ENCODE data around the gene CDRT4.
"Not testable (repeated sequence)": the region's sequence is repeated elsewhere in the genome, so short reads cannot be mapped to it uniquely, and the experiment has no call there.

Gene CDRT4

DNA sequence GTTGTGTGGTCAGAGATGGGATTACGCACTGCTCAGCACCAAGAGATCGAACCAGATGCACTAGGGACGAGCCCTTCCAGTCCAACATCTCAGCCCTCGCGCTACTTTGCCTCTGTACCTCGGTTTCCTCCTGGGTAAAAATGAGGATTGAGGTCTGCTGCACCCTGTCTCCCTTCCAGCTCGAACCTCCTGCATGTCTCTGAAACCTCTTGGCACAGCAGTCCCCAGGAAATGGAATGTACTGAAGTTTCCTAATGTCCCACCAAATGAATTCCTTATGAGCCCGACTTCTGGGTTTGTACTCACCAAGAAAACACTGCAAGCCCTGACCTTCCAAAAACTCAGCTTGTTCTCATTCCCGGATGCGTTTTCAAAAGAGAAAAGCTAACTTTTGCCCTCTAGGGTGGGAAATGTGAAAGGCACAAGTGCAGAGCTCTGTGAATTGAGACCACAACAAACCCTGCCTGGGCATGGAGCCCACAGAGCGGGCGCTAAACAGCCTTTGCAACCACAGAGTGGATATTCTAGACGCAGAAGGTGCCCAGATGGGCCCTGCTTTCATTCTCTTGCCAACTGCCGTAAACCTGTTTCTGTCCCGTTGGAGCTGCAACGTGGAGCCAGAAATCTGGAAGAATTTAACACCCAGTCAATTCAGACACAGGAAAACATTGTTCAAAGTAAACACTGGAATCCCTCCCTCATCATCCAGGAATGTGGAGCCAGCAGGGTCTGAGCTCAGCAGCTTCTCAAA lies 10.3 kb downstream of the CDRT4 start:
- no peak for DNase-seq

DNA sequence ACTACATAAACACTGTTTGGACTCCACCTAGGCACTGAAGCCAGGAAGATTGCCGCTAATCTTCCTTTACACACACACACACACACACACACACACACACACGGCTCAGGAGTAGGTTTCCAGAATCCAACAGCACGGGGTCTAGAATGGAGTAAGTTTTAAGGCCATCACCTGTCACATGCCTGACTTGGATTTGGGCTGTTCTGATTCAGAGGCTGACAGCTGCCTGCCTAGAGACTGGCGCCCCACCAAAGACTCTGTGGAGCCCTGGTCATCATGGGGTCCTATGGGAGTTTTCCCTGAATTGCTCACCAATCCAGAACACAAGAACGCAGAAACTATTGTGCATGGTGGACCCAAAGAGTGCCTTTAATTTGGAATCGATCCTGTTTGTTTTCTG lies 10.9 kb downstream of the CDRT4 start:
- DNase-seq = no peak

DNA sequence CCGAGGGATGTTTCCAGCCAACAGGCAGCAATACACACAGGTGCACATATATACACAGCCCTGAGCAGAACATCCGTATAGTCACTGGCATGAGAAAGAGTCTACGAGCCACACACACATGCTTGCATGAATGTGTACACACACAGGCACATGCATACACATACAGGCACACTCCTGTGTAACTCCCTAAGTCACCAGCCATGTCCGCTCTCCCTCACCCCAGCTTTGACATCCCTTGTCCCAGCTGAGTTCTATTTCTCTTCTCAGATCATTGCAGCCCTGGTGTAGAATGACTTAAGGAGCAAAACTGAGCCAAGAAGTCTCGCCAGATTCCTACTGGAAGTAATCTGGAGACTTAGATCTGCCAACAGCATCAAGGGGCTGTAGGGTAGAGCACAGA lies 13.1 kb downstream of the CDRT4 start:
- DNase-seq = no peak

DNA sequence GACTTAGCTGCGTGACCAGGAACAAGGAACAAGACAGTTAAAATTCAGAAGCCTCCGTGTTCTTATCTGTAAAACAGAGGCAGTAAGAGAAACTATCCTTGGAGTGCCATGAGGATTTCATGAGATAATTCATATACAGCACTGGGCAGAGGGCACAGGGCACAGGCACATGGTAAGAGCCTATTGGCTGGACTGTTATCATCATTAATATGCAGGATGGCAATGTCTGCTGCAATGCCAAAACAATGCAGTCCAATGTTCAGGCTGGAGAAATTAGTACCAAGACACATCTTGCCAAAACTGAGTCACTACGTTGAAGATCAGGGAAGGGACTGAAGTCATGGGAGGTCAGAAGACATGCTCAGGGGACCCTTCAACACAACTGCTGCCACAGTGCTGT lies 13.6 kb downstream of the CDRT4 start:
- DNase-seq = no peak

DNA sequence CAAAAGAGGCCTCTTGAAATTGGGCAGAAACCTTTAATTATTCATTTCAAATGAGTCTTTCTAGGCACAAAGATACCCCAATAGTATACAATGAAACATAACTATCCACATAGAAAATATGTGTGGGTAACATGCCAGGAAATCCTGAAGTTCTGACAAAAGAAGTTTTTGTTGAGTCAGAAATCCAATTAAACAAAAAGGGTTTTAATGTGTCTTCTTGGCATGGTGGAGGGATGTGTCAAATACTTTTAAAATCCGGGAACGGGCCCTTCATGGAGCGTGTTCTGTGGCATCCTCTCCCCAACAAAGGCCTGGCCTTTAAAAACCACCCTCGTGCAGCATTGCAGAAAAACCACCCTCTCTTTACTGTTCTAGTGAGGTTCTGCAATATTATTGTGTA lies 14.2 kb downstream of the CDRT4 start:
- DNase-seq = no peak

DNA sequence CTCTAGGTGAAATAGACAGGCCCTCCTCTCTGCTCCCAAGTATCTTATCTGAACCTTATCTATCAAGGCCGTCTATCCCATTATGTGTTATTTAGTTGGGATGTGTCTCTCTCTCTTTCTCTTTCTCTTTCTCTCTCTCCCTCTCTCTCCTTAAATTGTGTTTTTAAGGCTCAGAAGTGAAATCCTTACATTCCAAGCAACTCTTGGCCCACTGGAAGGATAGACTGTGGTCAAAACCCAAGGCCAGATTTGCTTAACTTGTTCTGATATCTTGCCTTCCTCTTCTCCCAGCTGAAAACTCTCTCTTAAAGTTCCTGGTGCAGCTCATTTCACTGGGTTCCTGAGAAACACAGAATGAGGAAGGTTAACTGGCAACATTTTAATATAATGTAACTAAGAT lies 14.7 kb downstream of the CDRT4 start:
- DNase-seq = no peak

DNA sequence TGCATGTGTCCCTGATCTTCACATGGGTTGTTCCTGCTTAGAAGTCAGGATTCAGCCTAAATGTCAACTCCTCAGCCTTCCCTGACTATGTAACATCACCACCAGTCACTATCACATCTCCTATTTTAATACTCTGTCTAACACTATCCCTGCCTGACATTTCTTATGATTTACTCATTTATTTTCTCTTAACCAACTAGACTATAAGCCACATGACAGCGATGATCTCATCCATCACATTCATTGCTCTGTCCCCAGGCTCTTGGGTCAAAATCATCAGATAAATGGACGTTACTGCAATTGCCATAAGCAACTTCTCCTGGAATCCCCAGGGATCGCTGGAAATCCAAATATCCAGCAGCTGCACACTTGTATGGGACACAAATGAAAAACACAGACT lies 15.7 kb downstream of the CDRT4 start:
- DNase-seq = no peak

DNA sequence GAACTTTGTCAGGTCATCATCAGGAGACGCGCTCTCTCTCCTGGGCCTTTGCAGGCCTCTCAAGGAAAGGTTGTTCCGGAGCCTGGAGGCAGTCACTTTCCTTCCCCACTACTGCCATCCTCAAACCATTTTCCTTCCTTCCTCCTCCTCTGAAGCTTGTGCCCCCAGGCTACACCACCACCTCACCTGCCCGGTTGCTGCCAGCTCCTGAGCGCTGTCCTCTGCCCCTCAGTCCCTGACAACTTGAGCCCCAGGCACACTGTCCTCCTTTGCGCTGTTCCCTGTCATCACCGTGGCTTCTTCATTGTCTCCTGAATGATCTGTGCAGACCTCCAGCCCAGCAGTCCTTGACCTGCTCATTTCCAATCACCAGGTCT lies 18.9 kb downstream of the CDRT4 start:
- DNase-seq = no peak

DNA sequence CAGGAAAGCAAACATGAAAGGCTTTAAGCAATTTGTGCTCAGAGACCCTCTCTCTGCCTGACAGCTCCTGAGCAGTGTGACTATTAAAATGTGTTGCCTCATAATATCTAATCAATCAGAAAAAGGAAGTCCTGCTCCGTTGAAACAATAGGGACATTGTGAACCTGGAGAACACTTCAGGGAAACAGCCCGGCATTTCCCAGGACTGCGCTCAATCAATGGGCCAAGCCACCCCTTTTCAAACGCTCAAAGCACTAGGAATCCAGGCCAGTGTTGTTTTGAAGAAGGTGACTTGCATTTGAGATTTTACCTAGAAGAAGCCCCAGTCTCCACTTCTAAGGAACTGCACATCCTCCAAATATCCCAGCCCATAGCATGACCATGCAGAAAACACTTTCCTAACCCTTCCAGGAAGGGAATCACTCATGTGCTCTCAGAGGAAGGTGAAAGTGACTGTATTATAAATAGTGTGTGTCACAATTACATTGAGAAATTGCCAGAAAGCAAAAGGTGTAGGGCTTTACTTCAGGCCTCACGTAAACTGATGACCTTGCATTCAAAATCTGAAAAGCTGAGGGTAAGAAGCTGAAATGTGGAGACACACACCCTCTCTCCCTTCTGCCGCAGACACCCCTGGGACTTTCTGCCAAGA lies 19.4 kb downstream of the CDRT4 start:
- DNase-seq = no peak

DNA sequence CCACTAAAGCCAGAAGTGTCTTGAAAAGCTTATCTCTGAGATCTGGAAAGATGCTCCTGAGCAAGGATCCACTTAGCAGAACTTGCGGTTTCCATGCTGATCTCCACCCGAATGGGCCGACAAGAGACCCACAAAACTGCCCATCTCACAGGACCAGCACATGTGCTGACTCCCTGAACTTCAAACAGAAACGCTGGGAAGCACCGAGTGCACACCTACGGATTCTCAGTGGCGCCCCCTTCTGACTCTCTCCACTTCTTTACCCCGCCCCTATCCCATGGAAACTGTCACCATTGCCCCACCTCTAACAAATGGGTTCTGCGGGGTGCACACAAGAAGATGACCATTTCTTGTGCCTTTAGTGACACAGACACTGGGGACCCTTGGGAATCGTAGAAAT lies 21.4 kb downstream of the CDRT4 start:
- no peak for DNase-seq

DNA sequence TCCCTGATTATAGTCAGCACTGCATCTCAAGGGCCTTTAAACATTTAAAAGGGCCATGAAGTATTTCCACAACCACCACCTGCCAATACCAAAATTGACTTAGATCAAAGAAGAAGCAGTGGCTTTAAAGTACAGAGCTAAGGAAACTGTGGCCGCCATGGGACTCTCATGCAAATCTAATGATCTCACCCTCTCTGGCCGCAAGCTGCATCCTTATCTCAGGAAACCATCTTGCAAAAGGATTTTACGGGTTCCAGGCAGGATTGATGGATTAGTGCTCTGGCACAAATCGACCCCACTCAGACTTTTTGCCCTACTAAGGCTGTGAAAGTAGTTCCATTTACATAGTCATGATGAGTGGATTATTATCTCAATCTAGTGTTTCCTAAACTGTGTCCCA lies 22.6 kb downstream of the CDRT4 start:
- DNase-seq = no peak

DNA sequence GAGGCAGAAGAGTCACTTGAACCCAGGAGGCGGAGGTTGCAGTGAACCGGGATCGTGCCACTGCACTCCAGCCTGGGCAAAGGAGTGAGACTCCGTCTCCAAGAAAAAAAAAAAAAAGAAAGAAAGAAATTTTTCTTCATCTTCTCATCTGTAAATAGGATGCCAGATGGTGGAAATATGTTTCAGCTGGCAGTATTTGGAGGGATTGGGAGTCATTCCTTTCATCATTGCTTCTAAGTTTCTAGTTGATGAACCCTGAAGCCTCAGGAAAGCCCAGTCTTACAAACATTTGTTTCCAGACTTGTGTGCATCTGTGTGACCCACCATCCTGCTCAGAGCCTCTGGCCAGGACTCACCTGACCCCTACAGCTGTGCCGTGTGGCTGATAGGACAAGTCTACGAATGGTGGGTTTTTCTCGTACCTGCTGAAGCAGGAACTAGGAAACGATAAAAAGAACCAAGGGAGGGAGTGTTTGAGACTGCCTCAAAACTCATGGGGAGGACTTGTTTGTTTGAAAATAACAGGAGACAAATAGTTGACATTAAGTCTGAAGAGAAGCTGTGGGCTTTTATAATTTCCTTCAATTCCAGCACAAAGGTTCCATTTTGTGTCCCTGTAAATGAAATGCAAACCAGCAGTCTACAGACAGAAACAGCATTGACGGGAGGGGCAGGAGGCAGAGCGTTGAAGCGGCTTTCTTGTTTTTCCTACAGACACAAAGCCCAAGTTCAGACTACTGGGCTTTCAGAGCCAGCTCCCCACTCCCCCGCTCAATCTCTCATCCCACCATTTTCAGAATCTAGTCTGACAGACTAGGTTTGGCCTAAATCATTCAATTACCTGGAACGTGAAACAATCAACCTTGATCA lies 24.9 kb downstream of the CDRT4 start:
- DNase-seq = no peak

DNA sequence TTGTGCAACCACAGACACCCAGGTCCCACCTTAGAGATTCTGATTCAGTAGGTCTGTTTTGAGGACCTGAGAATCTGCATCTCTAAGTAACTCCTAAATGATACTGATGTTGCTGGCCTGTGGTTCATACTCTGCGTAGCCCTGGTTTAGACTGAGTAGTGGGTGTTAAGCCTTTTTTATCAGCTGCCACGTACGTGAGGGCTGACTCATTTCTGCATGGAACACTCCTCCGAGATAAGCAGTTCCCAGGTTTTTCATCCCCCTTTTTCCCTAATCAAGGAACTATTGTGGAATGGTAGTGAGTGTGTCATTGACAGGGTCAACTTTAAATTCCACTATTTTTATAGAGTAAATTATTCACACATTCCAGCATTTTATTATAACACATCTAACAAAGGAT lies 26.1 kb downstream of the CDRT4 start:
- DNase-seq = no peak

DNA sequence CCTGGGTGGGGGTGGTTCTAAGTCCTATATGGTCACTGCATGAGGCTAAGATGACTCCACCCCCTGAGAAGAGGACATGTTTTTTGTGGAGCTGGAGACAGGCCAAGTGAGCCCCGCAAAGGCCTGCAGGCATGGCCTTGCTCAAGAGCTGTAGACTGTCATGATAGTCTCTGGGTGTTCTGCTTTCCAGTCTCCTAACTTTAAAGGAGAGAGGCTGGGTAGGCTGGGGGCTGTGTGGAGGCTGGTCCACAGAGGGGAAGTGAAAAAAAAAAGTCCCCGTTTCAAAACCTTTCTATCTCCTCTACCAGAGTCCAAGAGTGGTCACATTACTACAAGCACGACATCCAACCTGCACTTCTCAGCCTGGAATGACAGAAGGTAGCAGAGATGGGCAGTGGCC lies 27.1 kb downstream of the CDRT4 start:
- no peak for DNase-seq

DNA sequence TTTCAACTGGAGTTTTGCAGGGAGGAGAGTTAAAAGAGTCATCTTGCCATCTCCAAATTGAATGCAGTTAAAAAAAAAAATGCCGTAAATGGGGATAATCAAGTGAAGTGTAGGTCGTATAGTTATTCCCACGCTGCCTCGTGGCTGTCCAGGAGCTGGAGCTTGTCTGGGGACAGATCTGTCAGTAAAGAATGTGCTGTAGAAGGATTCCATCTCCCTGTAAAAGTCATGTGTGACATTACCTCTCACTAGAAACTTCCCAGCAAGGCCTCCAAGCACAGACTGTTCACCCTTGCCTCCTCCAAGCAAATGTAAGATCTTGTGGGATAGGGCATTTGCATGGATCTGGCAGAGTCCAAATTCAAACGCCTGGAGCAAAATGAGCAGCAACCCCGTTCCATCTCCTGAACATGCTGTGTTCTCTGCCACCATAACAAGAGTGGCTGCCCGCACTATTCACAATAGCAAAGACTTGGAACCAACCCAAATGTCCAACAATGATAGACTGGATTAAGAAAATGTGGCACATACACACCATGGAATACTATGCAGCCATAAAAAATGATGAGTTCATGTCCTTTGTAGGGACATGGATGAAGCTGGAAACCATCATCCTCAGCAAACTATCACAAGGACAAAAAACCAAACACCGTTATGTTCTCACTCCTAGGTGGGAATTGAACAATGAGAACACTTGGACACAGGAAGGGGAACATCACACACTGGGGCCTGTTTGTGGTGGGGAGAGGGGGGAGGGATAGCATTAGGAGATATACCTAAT lies 28.0 kb downstream of the CDRT4 start:
- DNase-seq = not testable (repeated sequence)

DNA sequence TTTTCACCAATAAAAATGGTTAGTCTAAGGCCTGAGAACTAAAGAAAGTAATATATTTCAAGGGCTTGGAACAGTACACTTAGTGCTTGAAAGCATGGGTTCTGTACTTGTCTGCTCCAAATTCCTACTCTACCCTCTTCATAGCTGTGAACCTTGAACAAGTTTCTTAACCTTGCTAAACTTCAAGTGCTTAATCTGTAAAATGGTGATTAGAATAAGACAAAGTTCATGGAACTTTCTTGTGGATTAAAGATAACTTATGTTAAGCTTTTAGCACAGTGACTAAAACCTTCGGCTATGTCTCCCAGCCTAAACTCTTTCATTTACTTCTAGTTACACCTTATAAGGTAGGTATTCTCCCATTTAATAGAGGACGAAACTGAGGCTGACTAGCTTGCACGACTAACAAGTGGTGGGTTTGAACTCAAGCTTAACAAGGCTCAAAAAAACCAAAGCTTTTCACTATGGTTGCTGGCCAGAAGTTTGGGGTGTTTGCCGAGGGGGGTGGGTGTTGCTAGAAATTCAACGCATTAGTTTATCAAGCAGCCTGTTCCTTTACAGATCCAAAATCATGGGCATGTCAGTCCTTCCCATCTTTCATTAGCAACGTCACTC lies 28.8 kb downstream of the CDRT4 start:
- DNase-seq = no peak

DNA sequence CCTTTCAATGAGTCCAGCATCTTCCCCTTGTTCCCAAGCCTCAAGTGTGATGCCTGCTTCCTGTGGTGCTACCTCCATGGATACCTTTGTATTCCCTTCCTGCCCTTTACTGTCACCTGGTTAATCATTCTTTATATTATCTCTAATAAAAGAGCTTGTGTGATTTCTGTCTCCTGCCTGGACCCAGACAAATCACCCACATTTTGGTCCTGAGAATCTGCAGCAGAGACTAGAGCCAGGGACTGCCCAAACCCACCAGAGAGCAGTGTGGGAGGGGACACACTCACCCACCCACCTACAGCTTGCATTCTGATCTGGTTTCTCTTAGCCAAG lies 30.2 kb downstream of the CDRT4 start:
- DNase-seq = no peak

DNA sequence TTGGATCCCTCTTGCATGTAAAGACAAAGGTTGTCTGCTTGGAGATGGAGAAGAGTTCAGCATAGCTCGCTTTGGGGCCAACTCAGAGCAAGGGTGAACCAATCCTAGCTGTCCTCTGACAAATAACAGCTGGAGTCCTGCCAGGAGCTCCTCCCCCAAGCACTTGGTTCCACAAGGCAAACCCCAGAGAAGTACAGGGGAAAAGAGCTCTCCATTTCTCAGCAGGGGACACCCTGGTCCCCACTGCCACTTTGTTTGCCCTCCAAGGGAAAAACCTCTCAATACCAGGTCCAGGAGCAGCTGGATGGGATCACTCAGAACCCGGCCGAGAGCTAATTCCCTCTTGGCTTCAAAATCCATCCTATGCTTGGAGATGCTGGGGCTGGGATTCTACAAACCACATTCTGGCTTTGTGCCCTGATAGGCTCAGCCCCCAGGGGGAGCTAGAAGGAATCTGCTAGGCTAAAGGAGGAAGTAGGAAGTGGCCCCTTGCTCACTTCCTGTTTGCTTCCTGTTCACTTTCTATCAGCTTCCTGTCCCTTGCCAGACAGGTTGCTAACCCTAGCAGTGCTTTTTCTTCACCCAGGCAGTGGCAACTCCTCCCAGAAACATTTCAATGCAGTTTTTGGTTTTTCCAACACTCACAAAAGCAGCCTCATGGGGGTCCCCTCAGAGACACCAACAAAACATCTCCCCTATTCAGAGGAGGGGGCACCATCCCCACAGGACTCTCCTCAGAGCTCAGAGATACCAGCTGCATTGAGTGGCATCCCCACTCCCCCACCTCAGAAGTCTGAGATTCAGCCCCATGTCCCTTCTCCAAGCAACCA lies 30.7 kb downstream of the CDRT4 start:
- DNase-seq = peak; percentile 59

DNA sequence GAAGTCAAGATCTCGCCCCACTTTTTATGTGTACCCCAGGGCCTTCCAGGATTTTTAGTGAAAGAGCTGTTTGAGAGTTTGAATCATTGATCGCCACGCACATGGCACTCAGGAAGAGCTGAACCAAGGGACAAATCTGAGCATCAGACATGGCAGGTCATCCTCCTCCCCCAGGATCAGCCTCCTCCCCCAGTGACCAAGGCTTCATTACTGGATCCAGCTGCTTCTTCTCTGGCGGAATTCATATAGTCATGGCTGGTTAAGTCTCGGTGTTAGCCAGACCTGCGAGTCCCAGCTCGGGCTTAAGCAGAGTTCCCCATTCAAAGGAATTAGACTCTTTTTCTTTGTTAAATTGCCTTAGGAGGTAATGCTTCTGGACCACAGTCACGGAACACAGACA lies 32.5 kb downstream of the CDRT4 start:
- no peak for DNase-seq

DNA sequence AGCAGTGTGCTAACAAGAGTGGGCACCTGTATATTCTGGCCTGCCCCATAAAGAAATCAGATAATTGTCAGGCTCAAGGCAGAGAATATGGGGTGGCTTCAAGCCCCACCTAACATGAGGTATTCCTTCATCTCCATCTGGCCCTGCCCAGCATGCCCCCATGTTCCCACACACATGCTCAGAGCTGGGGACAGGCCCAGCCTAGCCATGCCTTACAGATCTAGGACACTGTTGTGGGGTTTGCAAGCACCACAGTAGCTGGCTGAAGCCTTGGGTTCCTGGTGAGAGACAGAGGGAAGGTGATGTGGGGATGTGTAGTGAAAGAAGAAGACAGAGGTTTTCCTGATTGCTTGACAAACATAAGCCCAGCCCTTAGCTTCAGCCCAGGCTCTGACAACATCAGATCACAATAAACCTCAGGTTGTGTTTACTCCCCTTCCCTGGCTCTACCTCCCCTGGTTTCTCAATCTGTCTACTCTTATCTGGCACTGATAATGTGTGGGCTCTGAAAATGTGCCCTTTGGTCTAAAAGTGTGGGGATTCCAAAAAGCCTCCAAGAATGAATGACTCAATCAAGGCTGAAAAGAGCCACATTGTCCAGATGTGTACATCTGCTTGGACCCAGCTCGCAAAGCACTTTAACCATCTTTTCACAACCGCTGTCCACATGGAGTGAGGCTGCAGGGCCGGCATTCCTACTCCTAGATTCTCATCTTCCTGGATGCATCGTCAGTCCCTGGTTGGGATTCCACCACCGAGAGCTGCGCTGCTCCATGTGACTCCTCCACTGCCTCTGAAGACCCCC lies 34.4 kb downstream of the CDRT4 start:
- no peak for DNase-seq

DNA sequence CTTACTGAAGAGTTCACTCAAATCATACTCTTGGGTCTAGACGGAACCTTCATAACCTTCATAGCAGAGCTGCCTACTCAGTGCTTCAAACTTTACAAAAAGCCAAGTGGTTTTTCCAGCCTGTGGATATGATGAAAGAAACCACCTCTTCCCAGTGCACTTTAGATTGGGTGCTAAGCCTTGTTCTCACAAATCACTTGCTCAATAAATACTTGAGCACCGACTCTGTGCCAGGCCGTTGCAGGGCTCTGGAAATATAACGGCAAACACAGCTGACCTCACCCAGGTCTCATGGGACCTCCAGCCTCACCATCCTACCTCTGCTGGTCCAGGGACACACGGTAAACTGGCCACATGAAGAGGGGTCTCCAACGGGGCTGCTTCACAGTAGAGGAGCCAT lies 35.7 kb downstream of the CDRT4 start:
- no peak for DNase-seq

Data from activated CD8-positive, alpha-beta memory T cell treated with anti-CD3 and anti-CD28 coated beads for 24 hours (primary cell).